Stimulated activated CD8-positive, alpha-beta memory T cell treated with anti-CD3 and anti-CD28 coated beads, Interleukin-4, amount 100 ng/mL, for 4 hours (primary cell): ENCODE results near the gene LRRTM2.

ENCODE experiments used
- DNase-seq, 2 donors: peaks; one replicate each; pipeline ENCODE4 v3.0.0-alpha.2; 2020; ENCODE audit warnings: low read depth in 2 of 2, low spot score in 1 of 2

The LRRTM2 gene

DNA sequence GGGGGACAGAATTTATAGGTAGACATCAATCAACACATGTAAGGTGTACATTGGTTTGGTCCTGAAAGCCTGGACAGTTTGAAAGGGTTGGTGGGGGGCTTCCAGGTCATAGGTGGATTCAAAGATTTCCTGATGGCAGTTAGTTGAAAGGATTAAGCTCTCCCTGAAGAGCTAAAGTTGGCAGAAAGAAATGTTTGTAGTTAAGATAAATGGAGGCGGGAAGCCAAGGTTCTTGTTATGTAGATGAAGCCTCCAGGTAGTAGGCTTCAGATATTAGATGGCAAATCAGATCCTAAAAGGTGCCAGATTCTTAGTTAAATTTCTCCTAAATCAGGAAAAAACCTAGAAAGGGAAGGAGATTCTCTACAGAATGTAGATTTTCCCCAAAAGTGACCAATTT lies 9.0 kb upstream of the LRRTM2 start:
- DNase-seq: no peak

DNA sequence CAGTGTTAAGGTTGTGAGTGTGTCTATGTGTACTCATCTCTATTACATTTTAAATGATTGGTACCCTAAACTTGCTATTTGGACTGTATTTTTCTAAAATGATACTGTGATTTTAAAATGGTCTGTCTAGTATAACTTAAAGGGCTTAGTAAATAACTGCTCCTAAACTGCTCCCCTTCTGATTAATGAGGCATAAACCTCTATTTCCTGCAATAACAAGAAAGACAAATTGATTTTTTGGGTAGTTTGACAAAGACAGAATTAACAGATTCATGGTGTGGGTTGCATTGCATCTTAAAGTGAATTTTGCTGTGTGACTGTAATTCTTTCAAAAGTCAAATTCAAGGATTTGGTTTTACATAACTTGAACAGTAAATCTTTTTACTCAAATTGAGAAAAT lies 8.1 kb upstream of the LRRTM2 start:
- DNase-seq: no peak

DNA sequence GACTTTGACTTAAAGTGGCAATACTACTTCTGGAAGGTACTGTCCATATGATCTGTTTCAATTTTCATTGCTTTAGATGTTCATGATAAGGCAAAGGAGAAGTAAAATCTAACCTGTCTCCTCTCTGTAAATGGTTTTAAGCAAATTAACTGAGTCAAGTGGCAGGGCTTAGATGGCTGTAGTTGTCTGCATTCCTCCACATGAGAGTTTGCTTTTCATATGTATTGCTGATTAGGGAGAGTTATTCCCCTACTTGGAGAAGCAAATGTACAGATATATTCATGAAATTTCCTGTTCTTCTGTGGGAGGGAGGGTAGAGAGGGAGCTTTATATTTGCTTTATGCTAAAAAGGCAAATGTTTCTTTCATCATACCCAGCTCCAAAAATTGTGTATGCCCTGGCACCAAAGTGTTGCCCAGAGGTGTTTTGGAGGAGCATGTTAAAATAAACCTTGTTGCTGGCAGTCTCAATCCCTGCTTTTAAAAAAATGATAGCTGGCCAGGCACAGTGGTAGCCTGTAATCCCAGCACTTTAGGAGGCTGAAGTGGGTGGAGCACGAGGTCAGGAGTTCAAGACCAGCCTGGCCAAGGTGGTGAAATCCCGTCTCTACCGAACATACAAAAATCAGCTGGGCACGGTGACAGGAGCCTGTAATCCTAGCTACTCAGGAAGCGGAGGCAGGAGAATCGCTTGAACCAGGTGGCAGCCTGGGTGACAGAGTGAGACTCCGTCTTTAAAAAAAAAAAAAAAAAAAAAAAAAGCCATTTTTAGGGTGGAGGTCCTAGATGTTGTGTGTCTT lies 3.5 kb upstream of the LRRTM2 start:
- DNase-seq: no peak

DNA sequence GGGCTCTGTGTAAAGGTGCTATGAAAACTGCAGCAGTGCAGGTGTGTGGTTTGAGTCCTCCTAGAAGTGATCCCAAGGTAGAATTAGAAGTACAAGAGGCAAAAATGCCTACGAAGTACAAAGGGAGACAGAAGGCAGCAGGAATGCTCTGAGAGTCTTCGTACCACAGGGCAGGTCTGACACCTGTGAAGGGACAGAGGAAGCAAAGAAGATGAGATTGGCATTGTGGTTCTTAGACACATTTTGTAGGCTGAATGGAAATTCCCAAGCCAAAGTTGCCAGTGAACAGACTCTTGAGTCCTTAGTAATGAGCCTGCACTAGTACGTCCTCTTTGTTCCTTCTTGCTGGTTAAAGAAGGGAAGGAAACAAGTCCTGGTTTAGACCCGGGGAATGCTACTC lies 1.7 kb upstream of the LRRTM2 start:
- no peak for DNase-seq

DNA sequence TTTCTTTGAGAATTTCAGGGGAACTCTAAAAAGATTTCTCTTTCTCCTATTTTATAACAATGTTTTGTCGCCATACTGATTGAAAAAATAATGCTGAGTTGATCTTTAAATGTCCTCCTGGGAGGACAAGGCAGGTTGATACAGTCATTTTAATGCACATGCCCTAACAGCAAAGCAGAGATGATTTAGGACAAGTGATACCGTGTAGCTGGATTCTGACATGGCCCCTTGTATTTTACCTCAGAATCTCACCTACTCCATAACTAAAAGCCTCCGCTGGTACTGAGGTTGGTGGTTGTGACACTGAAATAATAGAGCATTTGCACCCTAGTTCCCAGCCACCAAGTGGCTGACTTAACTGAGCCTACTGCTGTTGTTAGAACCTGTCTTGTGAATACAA lies 811 bp upstream of the LRRTM2 start:
- no peak for DNase-seq

DNA sequence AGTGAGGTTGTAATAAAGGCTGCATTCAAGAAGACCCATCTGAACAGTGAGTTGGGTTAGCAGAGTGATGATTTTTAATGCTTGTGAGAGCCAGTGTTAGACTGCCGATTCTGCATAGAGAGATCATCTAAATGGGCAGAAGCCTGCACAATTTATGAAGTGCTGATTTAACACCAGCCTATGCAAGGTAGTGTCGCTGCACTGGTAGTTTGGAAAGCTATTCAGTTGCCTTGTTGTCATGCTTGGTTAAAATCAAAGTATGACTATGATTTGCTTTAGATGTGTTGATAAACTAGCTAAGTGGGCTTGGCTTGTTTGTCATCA lies 379 bp upstream of the LRRTM2 start:
- no peak for DNase-seq

DNA sequence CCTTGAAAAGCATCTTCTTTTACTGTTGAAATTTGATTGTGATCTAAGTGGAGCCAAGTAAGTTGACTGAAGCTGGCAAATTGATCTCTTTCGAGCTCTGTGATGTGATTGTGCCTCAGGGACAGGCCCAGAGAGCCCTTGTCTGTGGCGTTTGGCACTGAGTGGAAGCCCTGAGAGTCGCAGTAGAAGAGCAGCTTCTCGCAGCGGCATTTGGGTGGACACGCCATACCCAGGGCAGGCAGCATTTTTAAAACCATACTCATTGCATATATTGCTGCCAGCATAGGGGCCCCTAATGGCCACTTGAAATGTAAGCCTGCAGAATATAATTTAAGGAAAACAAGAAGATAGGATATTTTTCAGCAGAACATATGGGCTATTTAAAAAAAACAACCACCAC lies 894 bp downstream of the LRRTM2 start:
- no peak for DNase-seq

DNA sequence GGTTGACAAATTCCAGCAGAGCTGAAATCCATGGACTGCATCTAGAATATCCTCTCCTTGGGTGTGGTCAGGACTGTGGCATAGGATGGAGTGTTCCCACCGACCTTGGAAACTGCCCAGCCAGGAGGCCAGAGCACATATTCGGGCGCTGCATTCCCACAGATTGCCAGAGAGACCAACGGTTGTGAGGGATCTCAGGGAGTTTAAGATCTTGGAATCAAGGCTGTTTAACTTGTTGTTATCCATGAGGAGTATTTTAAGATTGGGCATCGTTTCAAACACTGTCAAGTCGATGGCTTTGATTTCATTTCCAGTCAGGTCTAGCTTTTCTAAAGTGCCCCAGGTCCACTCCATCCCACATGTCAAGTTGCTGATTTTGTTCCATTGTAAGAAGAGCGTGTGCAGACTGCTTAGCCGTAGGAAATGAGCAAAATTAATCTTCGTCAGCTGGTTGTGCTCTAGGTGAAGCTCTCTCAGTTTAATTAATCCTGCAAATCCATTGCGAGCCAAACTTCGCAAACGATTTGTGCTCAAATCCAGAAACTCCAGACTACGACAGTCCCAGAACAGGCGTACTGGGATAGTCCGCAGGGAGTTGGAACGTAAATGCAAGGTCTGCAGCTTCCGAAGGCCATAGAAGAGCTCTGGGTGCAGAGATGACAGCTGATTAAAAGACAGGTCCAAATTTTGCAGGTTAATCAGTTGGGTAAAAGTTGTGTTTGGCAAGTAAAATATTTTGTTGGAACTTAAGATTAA lies 1.5 kb downstream of the LRRTM2 start:
- DNase-seq: no peak

DNA sequence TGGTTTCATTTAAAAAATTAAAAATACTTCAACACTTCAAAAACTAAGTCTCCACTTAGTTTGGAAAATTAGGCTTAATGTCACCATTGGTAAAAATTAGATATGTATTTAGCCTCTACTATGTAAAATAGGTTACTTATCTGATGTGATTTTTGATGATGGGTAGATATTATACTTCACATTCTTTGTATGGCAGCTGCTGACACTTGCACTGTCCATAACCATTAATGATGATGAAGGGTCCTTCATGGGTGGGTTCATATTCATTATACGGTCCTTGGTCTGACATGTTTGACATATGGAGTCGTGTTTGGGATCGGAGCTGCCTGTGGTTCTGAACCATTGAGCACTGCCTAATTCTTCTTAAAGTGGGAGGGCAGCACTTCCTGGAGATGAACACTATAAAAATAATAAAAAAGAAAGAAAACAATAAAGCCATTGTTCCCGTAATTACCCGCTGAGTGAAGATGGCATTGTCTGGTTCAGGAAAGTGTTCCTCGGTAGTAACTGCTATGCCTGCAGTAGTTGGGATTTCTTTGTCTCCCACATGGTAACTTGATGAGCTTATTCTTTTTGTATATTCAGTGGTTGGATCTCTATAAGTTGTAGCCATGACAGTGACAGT lies 2.2 kb downstream of the LRRTM2 start:
- no peak for DNase-seq

DNA sequence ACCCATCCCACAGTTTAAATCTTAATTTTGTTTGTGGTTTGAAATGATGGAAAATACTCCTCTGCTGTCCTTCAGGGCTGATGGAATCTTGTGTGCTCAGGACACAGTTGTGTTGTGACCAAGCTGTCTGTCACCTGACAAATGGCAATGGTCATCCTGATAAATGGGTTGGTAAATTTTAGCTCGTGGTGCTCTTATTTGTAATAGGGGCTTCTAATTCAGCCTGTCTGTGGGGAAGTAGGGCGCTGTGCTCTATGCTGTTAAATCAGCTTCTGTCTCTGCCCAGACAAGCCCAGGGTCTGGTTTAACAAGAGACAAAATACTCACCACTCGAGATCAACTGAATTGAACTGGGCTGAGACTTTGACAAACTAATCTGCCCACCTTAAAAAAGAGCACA lies 4.5 kb downstream of the LRRTM2 start:
- no peak for DNase-seq

DNA sequence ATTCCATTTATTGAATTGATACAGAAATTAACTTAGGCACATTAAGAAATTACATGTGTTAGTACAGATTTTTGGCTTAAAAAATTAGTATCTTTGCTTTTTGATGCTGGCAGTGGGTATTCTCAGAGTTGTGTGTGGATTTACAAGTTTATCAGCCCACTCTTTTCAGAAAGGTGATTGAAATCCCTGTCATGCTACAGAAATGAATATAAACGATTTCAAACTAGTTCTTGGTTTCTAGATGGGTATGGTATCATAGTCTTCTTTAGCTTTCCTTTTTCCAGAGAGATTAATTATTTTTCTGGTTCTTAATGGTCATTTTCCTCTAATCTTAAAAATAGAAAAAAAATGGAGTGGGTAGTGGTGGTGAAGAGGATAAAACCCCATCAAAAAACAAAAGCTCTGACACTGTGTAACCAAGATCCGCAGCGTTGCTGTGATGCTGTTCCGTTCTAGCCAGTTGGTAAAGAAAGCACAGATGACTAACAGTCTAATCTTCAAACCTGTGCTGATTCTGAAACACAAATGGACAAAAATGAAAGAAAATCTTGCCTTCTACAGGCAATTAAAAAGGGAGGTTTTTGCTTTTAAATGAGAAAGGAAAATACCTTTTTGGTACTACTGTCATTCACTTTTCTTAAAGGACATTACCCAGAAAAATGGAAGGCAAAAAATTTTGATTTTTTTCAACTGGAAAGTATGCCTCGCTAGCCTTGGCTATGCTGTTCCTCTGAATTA lies 5.2 kb downstream of the LRRTM2 start:
- no peak for DNase-seq

DNA sequence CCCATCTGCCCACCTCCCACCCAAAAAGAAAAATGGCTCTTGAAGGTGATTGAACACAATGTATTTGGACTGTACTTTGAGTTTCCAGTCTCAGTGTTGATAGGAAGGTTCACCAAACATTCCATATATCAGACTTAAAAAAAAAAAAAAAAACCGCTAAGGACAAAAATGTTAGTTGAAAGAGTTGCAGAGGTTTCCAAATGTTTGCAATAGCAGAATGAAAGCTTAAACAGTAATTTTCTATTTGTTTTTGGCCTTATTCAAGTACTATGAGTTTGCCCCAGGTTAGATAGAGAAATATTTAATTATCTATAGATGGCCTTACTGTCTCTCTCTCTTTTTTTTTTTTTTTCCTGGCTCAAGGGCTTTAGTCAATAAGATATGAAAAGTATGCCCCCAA lies 6.1 kb downstream of the LRRTM2 start:
- no peak for DNase-seq

DNA sequence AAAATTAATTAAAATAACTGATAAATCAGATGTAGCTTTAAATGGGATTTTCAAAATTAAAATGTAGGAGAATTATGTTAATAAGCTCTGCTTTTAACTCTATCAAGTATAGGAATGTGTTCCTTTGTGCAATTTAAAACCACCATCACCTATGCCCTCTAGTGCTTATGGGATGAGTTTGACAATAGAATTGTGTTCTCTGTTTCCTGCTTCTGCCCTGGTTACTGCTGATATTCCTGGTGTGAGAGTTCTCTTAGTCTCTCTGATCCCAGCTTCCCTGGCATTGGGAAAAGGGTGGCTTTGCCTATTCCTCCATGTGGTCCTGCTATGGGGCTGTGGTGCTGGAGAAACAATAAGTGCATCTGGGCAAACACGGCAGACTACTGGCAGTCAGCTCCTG lies 8.1 kb downstream of the LRRTM2 start:
- DNase-seq: no peak

DNA sequence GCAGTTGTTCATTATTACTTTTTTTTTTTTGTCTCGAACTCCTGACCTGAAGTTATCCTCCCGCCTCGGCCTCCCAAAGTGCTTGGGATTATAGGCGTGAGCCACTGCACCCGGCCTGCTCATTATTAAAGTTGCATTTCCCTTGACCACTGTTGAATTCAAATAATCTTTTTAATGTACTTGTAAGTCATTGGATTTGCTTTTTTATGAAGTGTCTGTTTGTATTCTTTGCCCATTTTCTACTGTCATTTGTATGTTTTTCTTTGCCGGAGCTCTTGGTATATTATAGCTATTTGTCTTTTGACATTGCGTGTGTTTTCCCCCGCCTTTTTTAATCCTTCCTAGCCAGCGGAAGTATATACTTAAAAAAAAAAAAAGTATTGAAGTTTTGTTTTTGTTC lies 22.0 kb downstream of the LRRTM2 start:
- DNase-seq: no peak

DNA sequence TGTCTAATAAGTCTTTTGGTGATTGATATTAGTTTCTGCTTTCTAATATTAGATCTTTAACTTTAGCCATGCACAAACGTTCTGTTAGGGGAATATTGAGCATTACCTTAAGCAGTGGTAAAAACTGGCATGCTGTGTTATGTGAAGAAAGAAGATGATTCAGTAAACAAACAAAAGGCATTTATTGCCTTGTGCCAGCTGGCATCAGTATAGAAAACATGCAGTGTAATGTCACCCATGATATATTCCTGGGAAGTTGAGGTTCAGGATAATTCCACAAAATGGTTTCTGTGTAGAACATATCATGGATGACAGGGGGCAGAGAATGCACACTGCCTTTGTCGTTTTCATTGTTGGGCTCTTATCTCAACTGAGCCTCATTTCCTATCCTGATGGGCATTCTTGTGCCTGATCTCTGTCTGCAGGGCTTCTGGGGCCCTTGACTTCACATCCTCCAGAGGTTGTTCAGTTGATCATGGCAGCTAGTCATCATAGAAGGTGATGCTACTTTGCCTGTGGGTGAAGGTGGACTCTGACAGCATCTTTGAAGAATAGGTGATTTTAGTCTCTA lies 24.2 kb downstream of the LRRTM2 start:
- DNase-seq: no peak

DNA sequence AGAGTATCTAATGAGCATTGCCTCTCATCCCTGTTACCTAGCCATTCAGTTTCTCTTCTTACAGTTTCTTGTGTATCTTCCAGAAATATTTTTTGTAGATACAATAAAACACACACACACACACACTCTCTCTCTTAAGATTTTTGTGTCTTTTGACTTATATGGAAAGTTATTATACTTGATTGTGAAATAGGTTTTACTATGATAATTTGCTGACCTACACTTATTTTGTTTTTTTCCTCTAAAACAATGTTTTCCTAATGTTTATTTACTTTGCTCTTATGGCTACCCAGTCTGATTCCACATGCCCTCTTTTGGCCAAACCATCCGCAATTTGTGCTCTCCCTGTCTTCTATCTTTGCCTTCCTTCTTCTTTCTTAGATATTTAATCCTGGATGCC lies 25.3 kb downstream of the LRRTM2 start:
- no peak for DNase-seq

DNA sequence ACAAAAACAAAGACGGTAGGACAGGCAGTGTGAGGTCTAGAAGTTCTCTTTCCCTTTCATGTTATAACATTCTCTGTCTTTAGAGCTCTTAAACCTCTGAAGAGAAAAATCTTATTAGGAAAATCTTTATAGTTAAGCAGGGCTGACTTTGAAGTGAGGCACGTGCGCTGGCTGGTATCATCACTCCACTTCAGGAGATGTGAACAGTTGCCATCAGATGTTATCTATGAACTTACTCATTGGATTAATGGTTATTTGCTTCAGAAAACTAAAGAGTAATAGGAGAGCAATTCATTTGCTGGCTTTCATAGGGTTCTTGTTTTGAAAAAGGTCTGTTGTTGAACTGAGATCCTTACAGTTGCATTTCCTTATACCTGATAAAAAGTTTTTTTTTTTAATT lies 25.7 kb downstream of the LRRTM2 start:
- no peak for DNase-seq

DNA sequence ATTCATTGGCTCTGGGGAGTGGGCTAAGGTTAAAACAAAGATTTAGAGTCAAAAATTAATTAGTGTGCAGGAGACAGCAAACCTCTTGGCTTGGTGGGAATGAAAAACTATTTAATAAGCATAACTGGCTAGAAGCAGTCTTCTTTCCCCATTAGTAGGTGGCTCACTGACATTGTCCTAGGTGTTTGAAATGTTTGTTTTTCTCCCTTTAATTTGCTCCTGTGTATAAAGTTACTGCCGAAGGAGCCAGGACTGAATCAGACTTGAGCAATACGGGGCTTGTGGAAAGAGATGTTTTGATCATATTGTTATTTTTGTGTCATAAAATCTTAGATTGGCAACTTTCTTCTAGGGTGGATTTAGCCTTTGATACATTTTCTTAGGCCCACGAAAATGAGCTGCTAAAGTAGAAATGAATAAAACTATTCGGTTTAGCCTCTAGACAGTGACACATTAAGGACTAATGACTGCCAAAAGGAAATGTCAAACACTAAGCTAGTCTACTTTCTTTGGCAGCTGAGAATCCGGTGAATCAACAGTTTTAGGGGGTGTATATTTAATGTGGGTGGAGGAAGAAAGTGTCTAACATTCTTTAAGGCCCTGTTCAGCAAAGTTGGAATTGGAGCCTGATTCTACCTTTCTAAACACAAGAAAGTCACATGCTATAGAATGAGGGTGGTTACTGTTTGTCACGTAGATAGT lies 30.2 kb downstream of the LRRTM2 start:
- no peak for DNase-seq

DNA sequence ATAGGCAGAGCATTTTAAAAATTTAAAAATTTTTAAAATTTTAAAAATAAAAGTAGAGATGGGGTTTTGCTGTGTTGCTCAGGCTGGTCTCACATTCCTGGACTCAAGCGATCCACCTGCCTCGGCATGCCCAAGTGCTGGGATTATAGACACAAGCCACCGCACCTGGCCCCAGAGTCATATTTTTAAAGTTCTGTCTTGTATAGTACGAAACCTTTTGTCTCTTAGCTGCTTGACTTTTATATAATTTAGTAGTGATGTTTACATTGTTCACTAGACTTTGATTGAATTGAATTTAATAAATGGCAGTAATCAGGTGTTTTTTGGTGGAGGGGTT lies 31.0 kb downstream of the LRRTM2 start:
- no peak for DNase-seq

DNA sequence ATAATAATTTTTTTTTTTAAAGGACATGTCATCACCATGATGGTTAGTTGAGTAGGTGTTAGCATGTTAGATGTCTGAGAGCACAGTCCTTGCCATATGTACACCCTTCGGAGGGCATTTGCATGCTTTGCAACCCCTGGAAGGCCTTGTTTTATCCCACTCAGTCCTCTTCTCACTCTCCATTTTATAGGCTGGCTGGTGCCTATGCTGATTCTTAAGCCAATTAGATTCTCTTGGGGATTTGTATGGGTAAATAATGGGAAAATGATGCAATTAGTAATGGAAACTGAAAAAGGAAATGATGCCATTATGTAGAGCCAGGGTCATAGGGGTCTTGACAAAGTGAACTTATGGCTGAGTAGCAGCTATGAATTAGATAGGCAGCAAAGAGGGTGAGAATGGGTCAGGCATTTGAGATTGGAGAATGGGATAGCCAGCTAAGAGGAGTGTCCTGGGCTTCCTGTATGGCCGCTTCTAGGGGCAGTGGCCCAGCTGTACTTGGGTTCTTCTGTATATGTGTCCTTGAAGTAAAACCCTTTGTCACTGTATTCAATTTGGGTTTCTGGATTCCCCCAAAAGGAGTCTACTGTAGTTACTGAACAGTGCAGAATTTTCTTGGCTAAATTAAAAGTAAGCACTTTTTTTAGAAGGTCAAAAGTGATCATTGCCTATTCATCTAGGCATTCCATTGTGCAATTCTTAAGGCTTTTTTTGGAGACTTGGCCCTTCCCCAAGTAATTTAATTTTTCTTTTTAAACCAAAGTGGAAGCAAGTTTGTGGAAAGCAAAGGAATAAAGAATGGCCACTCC lies 31.6 kb downstream of the LRRTM2 start:
- no peak for DNase-seq
